Anterior cingulate cortex (tissue), 58 donors: ENCODE measurements around the gene CTBP2.
"Not testable (repeated sequence)": the region's sequence is repeated elsewhere in the genome, so short reads cannot be mapped to it uniquely, and the experiment has no call there.

Source experiments
- DNase-seq, 58 donors: peaks; one replicate each; lab custom pipeline; 2025; lab: John Stamatoyannopoulos, UW

CTBP2 gene

DNA sequence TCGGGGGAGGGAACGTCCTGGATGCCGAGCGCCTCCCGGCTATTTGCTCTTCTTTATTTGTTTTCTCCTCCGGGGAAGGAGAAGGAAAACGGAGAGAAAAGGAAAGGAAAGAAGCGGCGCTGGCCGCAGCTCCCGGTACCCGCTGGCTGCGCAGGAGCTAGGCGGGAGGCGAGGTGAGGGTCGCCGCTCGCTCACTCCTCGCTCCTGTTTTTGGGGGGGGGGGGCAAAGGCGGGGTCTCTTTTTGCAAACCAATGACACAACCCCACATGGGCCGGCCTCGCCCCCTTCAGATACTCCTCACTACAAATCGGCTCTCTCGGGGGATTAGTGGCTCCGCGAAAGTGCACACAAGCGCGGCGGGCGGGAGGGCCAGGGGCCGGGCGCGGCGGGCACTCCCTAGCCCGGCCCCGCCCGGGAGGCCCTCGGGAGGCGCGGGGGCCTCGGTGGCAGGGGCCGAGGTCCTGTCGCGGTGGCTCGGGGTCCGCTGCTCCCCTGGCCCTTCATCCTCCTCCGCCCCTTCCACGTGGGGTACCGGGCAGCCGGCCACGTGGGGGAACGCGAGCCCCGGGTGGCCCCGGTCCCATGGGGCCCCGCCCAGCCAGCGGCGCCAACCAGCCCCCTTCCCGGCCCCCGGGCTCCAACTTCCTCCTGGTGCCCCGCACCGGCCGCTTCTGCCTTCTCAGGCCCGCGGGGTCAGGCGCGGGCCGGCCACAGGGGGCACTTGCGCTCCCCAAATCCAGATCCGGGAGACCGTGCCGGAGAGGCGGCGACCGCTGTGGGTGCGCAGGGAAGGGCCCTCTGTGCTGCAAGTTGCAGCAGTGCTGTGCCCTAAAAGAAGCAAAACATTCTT is 718 bp upstream of the CTBP2 start:
- DNase-seq: peak in 52 of 58 donors; percentile 12 to 81 (median 64)

DNA sequence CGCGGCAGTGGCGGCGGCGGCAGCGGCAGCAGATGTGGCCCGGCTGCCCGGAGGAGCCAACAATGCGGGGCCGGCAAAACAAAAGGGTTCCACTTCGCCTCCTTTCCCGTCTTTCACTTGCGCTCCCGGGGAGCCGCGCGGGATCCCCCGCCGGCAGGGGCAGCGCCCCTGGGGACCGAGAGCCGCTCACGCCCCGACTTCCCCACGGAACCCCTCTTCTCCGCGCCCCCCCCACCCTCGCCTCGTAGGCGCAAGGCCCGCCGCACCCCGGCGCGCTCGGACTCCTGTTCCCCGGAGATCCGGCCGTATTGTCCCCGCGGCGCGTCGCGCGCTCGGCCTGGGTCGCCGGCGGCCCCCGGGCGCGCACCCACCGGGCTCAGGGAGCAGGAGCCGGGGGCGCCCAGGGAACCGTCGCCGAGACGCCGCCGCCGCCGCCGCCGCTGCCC is 854 bp downstream of the CTBP2 start:
- DNase-seq: peak in 7 of 58 donors; percentile 23 to 61 (median 49)

DNA sequence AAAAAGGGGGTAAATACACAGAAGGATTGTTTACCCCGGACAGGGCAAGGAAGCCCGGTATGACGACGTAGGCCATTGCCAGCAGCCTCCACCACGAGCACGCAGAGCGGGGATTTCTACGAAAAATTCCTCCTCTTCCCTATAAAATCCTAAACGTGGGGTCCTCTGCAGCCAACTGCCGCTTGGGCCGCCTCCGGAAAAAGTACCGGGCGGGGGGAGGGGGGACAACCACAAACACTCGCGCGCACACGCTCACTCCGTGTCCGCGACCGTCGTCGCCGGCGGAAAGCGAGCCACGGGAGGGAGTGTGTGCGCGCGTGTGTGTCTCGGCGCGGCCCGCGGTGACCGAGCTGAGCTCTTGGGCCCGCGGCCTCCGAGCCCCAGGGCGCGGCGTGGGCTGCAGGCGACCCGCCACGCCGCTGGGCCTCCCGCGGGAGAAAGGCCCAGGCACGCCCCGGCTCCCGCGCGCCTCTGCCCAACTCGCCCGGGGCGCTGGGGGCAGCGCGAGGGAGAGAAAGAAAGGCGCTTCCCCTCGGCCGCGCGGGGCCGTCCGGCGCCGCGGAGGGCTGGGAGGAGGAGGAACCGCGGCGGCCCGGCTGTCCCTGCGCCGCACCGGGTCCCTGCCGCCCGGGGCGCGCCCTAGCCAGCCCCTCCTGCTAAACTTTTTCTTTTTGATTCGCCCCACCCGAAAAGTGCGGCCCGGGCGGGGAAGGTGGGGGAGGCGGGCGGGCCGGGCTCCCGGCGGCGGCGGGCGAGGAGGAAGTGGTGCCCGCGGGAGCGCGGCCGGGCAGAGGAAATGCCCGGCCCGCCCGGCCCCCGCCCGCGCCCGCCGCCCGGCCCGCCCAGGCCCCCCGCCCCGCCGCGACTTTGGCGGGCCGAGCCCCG is 1.5 kb downstream of the CTBP2 start:
- DNase-seq: peak in 40 of 58 donors; percentile 20 to 75 (median 52)

DNA sequence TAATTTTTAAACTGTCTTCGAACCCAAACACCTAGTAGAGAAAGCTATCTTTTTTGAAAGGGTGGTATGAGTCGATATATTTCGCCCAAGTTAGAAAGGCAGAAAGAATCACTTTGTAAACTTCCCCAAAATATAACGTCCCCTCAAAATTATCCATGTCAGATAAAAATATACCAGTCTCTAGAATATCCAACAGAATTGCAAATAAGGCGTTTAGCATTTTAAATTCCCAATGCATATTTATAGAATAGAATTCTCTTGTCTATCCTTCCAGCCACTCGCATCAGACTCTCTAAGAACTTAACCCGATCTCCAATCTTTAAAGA is 2.1 kb downstream of the CTBP2 start:
- no peak for DNase-seq

DNA sequence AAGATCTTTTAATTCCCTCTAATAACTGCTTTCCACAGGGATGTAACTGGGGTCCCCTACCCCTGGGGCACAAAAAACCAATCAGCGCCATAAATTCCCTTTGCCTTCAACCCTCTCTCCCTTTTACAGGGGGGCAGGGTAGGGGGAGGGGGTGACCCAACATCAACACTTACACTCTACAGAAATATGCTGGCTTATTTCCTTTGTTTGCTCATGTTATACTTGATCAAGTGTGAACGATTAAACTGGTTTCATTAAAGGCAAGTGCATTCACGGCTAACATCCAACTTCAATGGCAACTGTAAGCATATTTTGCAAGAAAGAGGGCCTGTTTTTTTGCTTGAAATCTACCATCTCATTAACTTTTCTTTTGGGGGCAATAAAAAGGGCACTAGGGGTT is 2.9 kb downstream of the CTBP2 start:
- DNase-seq: no peak

DNA sequence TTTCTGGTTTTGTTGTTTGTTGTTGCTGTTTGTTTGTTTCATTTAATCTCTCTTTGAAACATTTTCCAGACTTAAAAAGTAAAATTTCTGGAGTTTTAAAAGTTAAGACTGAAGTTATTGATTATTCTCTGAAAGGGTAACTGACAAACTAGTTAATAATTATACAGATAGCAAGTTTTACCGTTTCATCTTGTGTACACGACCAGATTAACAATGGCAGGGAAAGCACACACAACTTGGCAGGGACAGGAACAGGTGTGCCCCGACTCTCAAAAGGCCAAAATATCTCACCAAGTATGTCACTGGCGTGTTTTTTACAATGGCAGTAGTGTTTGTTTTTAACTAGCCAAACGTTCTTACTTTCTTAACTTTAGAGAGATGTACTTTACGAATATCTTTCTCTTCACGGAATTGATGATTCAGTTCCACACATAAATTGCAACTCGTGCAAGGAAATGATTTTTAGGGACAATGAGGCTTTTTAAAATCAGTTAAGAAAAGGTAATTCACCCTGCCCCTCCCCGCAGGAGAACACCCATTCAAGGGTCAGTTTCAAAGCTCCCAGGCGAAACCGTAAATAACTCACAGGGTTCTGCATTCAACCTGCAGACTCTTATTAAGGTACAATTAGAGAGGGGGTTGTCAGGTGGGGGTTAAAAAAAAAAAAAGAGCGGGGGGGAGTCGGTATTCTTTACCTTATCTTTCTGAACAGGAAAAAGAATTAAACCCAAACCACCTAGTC is 3.5 kb downstream of the CTBP2 start:
- DNase-seq: no peak

DNA sequence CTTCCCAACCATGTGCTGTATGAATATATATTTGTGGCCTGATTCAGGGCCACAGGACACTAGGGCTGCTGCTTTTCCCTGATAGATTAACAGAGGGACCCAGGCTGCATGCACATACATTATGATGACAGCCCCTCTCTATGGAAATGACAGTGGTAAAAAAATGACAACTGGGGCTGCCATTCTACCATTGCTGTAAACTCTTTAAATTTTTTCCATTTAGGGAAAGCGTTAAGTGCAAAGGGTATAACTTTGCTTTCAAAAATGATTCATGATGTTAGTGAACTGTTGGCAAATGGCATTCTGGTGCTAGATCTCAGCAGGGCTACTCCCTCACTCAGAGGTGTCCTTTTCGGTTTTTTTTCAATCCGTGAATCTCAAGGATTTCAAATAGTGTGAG is 4.2 kb downstream of the CTBP2 start:
- no peak for DNase-seq

DNA sequence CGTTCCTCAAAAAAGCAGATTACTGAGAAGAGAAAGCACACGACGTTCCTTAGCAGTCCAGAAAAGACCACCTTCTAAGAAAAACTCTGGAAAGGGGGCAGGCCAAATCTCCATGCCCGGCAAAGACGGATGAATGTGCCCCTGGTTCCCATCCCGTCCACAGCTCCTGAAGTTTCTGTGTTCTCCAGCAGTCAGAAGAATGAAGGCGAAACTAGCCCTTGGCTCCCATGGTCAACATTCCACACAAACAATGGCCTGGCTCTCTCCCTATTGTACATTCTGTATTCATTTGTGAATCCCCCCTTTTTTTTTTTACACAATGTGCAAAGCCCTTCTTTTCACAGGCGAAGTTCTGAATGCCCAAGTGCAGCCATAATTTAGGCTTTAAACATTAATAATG is 5.3 kb downstream of the CTBP2 start:
- peak in 8 of 58 donors; percentile 13 to 50 (median 22) for DNase-seq

DNA sequence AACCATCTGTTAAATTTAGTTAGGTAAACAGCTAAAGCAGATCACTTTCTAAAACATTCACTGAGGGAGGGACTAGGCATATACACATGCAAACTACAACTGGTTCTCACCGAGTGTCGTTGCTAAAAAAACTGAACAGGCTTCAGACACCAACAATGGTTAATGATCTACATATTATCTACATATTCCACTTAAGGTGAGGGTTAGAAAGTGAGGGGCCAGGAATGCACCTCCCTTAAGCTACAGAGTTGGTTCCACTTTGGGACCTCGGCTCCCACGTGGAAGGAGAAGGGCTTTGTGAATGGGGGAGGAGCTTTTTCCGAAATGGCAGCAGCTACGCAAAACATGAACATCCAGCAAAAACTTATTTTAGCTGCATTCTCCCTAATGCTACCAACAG is 5.8 kb downstream of the CTBP2 start:
- DNase-seq: no peak

DNA sequence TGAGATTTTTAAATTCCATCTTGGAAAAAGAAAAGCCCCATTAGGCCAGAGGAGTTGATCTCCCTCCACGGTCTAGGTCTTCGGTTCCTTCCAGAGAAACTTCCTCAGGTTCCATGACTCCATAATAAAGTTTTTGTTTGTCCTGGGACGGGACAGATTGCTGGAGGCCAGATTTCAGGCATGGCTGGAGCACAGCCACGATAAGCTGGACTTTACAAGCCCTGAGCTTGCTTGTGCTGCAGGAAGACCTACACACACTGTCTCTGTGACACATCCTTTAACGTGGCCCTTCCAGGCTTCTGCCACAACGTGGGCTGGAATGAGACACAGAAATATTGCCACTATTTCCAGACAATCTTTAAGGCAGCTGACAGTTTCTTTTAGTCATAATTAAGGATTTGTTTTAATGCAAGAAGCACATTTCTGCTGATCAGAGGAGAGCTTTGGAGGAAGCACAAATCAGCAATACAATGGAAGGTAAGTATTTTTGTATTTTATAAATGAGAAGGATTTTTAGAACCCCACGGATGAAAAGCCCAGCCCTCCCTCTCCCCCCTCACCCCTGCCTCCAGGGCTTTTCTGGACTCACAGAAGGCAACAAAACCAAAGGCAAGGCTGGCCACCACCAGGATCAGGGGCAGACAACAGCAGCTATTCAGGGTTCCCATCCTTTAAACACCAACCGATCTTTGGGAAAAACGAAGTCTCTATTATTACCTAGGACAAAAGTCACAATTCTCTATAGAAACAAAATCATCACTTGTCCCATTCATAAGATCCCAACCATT is 6.5 kb downstream of the CTBP2 start:
- no peak for DNase-seq

DNA sequence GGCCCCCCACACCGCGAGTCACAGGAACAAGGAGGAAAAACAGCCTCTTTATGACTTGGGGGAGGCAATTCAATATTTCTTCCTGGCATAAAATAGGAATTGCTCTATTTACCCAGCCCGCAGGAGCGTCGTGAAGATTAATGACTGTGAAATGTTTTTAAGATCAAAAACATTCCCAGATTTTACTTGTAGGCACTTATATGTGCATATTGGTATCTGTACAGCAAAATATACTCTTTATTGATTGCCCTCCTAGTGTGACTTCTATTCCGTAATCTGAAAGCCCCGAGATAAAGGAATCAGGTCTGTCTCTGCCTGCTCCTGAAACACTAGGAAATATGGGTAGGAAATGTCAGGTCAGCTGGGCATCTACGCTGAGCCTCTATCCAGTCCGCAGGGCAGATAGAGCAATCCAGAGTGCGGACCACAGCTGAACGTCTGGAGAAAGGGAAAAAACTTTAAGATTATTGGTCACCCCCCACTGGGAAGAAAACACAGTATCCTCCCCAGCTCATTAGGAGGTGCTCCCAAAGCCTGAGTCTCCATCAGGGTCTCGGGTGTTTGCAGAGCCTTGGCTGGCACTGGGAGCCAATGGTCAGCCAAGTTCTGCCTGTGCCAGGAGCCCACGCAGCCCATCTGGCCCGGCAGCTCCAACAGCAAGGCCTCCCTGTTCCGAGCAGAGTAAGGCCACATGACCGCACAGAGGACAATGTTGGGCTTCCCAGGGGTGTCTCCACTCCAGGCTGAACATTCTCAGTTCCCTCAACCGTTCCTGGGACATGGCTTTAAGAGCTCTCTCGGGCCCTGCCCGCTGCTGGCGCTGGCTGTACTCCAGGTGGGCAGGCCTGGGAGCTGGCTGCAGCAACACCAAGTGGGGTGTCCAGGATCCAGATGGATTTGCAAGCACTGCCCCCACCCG is 7.7 kb downstream of the CTBP2 start:
- peak in 57 of 58 donors; percentile 21 to 93 (median 78) for DNase-seq

DNA sequence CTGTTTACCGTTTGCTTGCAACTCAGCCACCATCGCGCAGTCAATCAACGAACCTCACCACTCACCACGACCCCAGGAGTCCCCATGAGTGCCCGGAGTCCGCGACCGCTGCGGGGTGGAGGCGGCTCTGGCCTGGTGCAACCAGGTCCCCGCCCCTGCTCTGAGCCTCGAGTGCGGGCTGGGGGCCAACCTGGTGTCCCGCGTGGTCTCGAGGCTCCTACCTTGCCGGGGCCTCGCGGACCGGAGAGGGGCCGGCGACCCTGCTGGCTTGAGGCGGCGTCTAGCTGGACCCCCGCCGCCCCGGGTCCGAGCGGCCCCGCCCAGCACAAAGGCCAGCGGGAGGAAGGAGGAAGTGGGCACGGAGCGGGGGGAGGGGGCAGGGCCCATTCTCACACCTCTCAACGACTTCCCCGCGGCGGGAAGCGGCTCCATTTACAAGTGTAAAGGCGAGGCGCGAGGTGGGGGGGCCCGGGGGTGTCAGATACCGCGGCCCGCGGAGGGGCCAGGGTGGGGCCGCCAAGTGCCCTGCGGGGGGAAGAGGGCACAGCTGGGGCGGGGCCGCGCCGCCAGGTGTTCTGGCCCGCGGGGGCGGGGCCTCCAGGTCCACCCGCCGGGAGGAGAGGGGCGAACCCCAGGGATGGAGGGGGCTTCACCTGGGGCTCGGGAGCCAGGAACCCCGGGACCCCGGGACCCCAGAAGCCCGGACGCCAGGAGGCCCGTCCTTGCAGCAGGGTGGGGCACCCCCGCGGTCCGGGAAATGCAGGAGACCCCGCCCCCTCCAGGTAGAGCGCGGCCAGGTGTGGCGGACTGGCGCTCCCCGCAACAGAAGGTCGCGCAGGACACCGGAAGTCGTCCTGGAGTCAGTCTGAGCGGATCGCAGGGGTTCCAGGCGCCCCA is 8.6 kb downstream of the CTBP2 start:
- no peak for DNase-seq

DNA sequence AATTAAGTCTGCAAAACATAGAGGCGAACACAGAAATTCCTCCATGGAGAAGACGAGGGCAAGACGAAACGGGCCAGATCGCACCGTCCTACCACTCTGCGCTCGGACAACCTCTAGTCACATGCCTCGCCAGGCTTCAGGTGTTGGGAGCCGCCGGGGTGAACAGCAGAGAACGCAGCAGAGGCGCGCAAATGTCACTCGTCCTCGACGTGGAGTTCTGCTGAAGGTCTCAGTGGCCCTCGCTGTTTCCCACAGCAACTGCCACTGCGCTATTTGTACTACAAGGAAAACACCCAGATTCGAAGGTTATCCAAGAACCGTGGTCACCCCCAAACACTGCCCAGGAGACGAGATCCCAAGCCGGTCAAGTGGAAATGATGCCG is 9.2 kb downstream of the CTBP2 start:
- no peak for DNase-seq

DNA sequence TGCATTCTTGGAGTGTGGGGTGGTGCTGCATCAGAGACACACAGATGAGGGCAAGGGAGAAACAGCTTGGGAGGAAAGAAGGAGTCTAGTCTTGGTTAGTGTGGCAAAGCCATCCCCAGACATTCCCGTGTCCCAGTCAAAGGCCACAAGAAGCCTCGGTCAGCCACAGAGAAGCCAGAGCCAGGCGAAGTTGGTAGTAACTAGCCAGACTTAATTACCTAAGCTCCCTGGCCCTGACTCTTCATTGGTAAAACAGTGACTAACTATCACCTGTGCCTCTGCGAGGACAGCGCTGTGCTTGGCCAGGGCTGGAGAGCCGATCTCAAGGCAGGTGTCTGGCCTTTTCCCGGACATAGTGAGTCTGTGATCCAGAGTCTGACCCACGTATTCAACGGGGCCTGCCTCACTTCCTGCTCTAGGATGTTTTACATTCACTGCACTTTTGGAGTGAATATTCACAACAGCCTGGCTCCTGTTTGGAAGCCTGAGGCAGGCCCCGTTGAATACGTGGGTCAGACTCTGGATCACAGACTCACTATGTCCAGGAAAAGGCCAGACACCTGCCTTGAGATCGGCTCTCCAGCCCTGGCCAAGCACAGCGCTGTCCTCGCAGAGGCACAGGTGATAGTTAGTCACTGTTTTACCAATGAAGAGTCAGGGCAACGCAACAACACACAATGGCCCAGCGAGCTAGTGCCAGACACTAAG is 9.8 kb downstream of the CTBP2 start:
- DNase-seq: not testable (repeated sequence)

DNA sequence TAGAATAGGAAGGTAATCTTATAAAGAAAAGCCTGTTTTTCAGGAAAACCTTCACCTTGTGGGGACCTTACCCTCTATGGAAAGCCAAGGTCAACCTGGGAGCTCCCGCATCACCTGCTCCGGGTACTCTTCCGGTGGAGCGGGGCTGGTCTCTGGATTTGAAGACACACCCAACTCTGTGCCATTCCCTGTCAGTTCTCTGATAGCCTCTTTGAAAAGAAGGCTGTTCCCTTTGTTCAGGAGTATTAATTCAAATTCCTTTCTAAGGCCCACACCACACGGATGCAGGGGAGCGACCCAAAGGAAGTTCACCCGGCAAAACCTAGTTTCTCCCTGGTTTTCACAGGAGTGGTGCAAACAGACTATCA is 10.7 kb downstream of the CTBP2 start:
- no peak for DNase-seq

DNA sequence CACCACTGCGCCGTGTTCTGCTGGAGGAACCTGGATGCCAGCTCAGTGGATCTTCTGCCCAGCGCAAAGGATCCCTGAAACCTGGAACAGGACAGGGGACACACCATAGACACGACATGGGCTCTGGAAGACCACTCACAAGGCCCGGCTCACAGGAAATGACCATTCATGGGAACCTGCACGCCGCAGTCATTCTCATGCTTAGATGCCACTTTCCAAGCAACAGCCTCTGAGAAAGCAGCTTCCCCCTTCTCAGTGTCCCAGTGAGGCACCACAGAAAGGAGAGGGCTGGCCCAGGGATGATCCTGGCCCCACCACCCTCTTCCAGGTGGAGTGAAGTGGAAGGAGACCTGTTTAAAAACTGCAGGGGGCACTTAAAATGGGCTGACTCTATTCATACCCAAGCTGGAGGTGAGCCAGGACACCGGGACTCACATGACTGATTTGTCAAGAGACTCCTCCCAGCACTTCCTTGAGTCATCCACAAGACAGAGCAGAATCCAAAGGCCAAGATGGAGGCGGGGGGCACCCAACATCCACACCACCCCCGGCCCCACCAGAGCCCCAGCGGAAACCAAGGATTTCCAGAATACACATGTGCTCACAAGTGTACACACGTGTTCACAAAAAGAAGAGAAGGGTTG is 11.2 kb downstream of the CTBP2 start:
- DNase-seq: peak in 1 of 58 donors; percentile 53

DNA sequence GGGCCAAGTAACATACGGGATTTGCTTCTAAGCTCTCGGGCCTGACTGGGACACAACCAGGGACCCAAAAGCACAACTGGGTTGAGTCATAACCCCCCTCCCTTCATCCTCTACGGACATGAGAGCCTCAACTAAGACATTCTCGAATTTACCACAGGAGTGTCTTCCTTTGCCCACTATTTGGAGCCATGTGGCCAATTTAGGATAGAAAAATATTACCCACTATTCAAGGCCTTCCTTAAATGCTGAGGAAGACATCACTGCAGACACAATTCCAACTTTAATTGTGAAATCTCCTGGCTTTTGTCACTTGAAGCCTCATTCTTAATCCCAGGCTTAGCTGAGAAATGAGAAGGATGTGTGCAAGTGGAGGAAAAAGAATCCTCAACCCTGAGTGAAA is 11.8 kb downstream of the CTBP2 start:
- DNase-seq: no peak
